Left lobe of liver (tissue), 2 donors: Measurements from ENCODE around the gene FNDC3B. TPM values are rescaled to one million over a fixed set of nuclear protein-coding genes. Genes with fewer than 3 reads are reported as not detected.

Experiments
- ATAC-seq: fragments of 200-7000 bp; cut with Tn5 transposase; one replicate; pipeline ENCODE4 v1.9.1; 2020; ENCODE audit warnings: mild to moderate bottlenecking, moderate library complexity
- DNase-seq: peaks from one replicate; pipeline ENCODE4 v3.0.0-alpha.2; 2020; ENCODE audit warnings: low spot score
- total RNA-seq: library from RNA; stranded (reverse); gene quantifications from one replicate; pipeline ENCODE4 v1.2.1, GENCODE V29; 2021
- donor health status: DM: no; HTN: no; CAD: no; lungs with moderate emphysema.
- donor health status: DM: no; HTN: yes; CAD: no.

FNDC3B gene
- total RNA-seq, 1 donor from 2014 or later = 44.6 TPM

DNA sequence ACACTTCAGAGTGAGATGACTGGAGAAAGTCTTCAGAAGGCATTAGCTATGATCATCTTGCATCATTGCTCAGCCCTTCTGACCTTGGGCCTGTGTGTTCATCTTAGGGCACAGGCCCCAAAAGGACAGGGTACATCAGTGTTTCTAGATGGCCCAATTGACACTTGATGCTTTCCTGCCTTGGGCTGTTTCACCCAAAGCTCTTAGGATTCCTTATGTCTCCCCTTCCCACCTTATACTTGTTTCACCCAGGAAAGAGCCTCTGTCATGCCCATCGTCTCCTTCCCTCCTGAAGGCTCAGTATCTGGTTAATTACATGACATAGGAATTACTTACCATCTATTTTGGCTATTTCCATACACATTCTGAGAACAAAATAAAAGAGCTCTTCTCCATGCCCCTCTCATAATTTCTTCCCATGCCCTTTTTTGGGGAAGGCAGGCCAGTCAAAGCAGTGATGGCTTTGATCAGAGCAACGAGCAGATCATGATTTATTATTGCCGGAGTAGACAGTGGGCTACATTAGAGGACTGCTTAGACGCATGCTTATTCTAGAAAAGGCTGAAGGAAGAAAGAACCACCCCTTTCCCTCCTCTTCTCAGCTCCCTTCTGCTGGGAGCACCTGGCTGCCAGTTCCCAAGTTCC lies 335.9 kb downstream of the FNDC3B start:
- ATAC-seq = no peak
- DNase-seq = no peak

DNA sequence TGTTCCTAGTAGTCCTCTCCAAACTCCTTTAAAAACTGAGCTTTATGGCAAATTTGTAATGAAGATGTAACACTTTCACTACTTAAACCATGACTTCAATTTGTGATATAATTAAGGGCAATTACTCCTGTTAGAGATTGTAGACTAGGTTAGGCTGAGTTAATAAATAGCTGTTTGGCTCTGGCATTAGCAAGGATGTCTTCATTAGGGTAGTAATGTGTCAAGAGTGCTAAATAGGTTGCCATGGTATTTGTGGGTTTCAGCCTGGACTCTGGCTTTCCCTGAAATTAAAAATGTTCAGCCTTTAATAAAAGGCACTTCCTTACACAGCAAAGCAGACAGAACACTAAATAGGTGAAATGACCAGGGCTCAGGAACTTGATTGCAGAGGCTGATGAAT lies 337.0 kb downstream of the FNDC3B start:
- no peak for DNase-seq
- no peak for ATAC-seq

- no peak for ATAC-seq
- no peak for DNase-seq
Observed at GRCh38 chr3:172376881-172377280, 337.5 kb downstream of the FNDC3B start.

GRCh38 chr3:172378439-172378838 lies 339.1 kb downstream of the FNDC3B start:
- DNase-seq (no peak), ATAC-seq (no peak)

DNA sequence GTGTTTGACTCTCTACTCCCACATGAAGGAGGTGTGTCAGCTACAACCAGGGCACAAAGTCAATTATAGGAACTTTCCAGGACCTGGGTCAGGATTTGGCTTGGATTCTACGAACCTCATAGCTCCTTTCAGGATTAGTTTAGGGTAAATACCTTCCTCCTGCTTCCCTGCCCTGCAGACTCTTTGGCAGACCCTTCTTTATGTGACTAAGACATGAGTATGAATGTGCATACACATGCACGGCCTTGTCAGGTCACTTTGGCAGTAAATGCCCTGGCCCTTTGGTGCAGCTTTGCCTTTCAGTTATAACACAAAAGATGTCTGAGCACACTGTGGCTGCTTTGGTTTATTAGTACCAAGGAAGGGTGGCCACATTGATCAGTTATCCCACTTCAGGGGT lies 340.0 kb downstream of the FNDC3B start:
- no peak for ATAC-seq
- DNase-seq = no peak

- DNase-seq = no peak
- ATAC-seq = no peak
Observed at GRCh38 chr3:172380632-172381031, 341.3 kb downstream of the FNDC3B start.

DNA sequence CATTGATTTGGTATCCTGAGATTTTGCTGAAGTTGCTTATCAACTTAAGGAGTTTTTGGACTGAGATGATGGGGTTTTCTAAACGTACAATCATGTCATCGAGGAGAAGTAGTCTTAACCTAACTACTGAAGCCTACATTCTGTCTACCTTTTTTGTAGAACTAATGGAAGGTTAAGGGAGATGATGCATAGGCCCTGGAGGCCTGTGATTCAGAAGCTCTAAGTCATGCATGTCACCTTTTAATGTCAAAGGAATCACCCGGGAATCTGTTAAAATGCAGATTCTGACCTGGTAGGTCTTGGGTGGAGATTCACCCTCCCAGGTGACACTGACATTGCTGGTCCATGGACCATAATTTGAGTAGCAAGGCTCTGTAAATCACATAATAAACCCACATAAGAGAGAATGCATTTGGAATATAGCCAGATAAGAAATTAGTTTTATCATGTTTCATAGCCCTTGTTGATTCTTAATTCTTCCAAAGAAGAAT lies 344.0 kb downstream of the FNDC3B start:
- DNase-seq (no peak), ATAC-seq (no peak)

DNA sequence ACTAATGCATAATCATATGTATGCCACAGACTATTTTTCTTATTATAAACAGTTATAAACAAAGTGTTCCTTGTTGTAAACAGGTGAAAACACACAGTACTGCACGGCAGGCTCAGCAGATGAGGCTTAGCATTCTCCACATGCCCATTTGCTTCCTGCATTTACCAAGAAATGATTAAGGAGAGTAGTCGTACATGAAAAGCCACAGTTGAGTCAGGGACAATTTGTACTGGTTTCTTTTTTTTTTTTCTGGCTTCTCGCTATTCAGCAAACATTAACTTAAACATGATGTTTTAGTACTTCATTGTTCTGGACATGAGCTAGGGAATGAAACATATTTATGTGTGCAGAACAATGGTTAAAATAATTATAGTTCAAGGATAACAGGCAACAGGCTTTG lies 345.5 kb downstream of the FNDC3B start:
- ATAC-seq = no peak
- DNase-seq = no peak

- no peak for ATAC-seq
- DNase-seq = no peak
Observed at GRCh38 chr3:172387728-172388127, 348.4 kb downstream of the FNDC3B start.

DNA sequence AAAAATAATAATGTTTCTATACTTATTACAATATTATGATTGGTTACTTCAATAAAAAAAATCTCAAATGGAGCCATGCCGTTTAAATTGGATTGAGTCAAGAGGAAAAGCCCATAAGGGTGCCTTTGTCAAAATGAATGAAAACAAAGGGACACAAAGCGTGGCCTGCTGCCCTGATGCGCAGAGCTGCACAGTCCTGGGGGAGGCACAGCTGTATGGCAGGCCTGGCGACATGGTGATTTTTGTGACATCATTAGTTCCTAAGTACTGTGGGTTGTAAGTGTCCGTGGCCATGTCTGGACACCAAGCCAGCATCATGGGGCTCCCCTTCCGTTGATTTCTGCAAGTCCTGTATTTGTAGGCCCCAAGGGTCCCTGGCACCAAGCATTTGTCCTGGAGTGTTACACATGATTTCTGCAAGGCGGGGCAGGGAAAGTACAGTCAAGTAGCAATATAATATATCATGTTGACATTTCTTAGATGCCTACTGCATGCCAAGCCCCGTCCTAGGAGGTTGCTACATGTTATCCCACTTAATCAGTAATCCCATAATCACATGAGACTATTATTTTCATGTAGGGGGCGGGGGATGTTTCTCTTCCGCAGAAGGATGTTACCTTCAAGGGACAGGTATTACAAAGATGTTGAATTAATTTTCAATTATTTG lies 349.2 kb downstream of the FNDC3B start:
- no peak for DNase-seq

DNA sequence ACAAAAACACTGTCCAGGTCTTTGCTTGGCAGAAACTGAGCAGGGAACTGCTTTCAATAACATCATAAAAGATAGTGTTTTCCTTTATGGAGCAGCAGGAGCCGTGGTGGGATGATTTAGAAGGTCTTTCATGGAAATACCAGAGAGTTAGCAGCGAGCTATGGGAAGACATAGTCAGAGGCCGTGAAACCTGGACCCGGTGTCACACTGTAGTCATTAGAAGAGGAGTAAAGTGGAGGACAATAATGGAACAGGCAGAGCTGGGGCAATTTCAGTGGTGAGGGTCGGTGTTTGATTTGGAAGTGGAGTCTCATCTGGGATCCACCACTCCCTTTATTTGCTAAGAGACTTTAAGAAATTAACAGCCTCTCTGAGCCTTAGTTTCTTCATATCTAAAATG lies 351.4 kb downstream of the FNDC3B start:
- DNase-seq (no peak), ATAC-seq (no peak)

More for the DNA sequence above, 349.2 kb downstream of the FNDC3B start:
- no peak for ATAC-seq

DNA sequence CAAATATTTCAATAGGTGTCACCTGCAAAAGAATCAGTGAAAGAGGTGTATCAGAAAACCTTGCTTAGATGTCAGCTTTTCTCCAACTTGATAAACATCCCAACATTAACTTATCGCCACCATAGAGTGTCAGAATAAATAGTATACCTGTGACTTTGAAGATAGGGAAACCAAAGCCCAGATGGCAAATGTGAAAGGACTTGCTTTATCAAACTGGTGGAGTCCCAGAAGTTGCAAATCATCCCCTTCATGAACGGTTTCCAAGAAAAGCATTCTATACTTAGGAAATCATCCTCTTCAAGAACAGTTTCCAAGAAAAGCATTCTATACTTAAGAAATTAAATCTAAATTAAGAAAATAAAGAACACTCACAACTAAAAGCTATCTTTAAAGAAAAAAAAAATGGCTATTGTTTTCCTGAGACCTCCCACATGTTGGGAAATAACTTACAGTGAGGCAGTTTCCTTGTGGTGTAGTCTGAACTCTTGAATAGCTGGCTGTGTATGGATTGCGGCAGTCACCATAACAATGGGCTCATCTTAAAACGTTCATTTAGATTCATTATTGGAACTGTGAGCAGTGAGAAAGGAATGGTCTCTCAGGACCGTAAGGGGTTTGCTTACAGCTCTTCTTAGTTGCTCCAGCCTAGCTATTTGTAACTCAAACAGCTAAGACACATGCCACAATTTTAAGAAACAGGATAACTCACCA lies 352.4 kb downstream of the FNDC3B start:
- DNase-seq (no peak), ATAC-seq (no peak)

GRCh38 chr3:172394692-172395091 lies 355.3 kb downstream of the FNDC3B start:
- no peak for ATAC-seq
- DNase-seq = no peak

DNA sequence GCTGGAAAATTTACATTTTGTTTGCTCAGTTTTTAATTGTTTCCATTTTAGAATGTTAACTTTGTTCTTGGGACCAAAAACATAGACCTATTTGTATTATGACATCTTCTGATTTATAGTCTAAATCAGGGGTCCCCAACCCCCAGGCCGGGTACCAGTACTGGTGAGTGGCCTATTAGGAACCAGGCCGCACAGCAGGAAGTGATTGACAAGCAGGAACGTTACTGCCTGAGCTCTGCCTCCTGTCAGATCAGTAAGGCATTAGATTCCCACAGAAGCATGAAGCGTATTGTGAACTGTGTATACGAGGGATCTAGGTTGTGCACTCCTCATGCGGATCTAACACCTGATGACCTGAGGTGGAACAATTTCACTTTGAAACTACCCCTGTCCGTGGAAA lies 357.0 kb downstream of the FNDC3B start:
- ATAC-seq (no peak), DNase-seq (no peak)

DNA sequence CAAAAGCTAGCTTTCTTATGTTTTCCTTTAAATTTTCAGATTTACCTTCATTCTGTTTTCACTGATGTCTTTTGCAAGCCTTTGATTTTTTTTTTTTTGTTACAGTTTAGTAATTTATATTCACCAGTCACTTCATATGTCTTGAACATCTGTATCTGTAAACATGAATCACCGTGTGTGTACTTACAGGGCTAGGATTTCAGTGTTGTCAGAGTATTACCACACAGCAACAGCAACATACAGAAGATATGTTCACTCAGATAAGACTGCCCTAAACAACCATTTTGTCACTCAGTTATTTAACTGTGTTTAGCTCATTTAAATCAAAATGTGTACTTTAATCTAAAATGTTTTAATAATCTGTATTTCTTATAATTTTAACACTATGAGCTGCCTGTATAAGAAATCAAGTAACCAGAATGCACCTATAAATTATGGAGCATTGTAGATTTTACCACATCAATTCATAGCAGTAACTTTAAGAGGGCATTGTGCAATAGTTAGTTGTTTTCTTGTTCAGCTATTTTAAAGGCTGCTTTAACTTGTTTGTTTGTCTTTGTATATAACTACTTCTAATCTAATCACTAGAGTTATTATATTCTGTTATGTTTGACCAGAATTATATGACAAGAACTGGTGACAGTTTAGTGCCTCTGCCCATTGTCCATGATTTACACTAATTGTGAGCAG lies 358.5 kb downstream of the FNDC3B start:
- no peak for DNase-seq
- no peak for ATAC-seq

DNA sequence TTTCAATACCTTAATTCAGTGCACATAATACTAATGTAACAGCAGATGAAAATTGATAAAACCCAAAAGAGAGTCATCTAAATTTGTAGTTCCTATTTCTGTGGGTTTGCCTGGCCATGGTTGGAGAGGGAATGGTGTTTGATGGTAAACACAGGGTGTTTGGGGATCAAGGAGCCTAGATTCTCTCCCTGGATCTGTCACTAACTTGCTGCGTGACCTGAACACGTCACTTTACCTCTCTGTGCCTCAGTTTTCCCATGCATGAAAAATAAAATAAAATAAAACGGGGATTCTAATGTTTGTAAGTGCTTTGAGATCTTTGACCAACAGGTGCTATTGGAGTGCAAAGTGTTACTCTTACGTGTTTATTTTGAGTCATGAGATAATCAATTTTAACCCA lies 359.1 kb downstream of the FNDC3B start:
- ATAC-seq (no peak), DNase-seq (no peak)

GRCh38 chr3:172402090-172402489 lies 362.7 kb downstream of the FNDC3B start:
- DNase-seq = no peak

DNA sequence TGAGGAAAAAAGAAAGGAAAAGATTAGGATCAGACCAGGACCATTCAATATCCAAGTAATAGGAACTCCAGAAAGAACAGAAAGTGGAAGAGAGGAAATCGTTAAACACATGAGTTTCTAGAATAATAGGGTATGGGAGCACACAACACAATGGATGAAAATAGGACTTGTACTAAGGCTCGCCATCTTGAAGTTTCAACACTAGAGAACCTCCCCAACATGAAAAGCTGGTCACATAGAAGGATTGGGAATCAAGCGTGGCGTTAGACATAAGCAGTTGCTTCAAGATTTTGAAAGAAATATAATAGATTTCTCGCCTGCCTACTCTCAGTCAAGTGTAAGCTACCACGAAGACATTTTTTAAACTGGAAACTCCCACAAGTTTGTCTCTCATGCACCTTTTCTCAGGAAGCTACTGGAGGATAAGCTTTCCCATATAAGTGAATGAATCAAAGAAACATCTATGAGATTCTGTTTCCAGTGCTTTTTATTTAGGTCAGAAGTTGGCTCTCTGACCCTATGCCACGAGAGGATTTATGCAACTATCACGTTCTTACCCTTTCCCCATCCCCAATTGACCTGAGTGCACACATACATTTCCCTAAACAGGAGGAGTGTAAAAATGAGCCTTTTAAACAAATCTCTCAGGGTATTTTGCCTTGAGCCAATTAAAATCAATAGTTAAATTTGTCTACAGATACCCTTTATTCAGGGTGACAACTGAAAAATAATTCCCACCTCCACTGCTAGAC lies 363.7 kb downstream of the FNDC3B start:
- DNase-seq (no peak), ATAC-seq (no peak)

More at GRCh38 chr3:172402090-172402489, 362.7 kb downstream of the FNDC3B start:
- ATAC-seq = no peak

DNA sequence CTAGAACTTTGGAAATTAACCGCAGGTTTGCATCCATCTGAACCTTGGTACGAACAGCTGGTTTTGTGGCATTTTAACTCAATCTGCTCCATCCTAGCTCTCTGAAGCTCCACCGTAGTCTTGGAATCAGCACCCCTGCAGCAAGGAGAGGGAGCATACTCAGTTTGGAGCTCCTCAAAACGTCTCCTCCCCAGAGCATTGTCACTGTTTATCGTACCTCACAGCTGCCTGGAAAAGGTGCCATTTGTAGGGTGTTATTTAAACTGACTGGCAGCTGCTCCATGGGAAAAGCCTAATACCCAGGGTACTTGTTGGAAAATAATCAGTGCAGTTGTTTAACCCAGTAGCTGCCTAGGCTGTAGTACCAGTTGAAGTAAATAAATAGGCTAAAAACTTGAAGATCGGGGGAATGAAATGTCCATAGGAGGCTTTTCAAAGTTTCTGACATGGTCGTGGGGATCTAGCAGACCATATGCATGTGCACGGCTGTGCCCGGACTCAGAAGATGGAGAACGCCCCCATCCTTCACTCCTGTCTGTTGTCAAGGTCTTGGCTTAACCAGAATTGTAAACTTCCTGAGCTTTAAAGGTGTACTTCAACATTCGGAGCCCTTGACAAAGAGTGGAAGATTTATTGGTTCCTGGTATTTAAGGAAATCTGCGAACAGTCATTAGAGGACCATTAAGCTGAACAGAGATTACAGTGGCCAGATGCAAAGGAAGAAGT lies 365.0 kb downstream of the FNDC3B start:
- ATAC-seq (no peak), DNase-seq (no peak)

DNA sequence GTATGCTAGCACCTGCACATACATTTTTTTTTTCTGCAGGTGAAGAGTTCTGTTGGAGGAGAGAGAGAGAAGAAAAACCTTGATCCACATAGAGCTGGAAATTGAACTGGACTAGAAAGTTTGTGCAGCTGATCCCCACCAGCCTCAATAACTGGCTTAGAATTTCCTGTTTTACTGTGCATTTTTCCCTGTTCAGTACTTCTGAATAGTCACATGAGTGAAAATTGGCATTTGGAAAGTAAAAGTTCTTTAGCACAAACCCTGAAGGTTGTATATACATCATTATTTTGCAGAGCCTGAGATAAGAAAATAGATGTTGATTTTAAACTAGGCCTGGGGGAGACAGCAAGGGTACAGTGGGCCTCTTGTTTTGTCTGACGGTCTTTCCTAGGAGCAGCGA lies 366.5 kb downstream of the FNDC3B start:
- DNase-seq (no peak), ATAC-seq (no peak)
